ENCODE results near the gene POF1B. TPM values are rescaled to one million over a fixed set of nuclear protein-coding genes. Genes with fewer than 3 reads are reported as not detected.

POF1B gene
- total and polyA plus RNA-seq, 2 donors (not counting 3 experiments of a cell fraction or from before 2014, with no cell fraction given): 0.20 TPM; not detected in 1

GRCh38 chrX:85381602-85382001, 2.1 kb upstream of the POF1B start:
- Histone ChIP-seq H3K36me3 (ENCODE audit: control insufficient read depth in 2 of 2, extremely low read depth in 1 of 2, insufficient read depth in 2 of 2, low read length in 2 of 2) (no peaks in the 10 kb centered on the region), H3K4me1 (ENCODE audit: control insufficient read depth, extremely low read depth, insufficient read depth, low read length) (no peaks in the 10 kb centered on the region), H3K9me3 (replicated peaks; ENCODE audit: control insufficient read depth, insufficient read depth, low read length) (no peaks in the 10 kb centered on the region), H3K4me2 (ENCODE audit: insufficient read depth, low read length) (no peak overlapping the region), H4K20me1 (replicated peaks; ENCODE audit: control insufficient read depth, extremely low read depth, insufficient read depth, low read length) (no peaks in the 10 kb centered on the region), H3K9me1 (replicated peaks; ENCODE audit: control insufficient read depth, extremely low read depth, insufficient read depth, low read length) (no peaks in the 10 kb centered on the region), H3K27me3 (ENCODE audit: control insufficient read depth in 2 of 2, insufficient read depth in 2 of 2, low read length in 2 of 2) (no peaks in the 10 kb centered on the region), H2AFZ (ENCODE audit: low read depth, low read length) (no peak overlapping the region), H3K27ac (ENCODE audit: insufficient read depth, low read depth, low read length) (no peak overlapping the region), H3K9ac (replicated peaks; ENCODE audit: extremely low read depth, insufficient read depth, low read length) (no peak overlapping the region), H3K4me3 (replicated peaks in 1 of 3; ENCODE audit: insufficient read depth in 1 of 3, low read depth in 1 of 3, low read length in 3 of 3) (no peak overlapping the region), H3K79me2 (ENCODE audit: control insufficient read depth, insufficient read depth, low read length) (no peaks in the 10 kb centered on the region)
- CTCF ChIA-PET: no interaction called here
- DNase-seq (ENCODE audit: low read depth, low spot score) (no peak), FAIRE-seq (no peak)
- no TSS peak for BruUV-seq (replicated peaks)
- POLR2A ChIA-PET: no interaction called here
- TF ChIP-seq MAX (IDR thresholded peaks at IDR 0.05; ENCODE audit: insufficient read depth, insufficient read length) (no peak), FOS (IDR thresholded peaks at IDR 0.05; ENCODE audit: borderline replicate concordance, insufficient read depth, low read length) (no peak), JUN (IDR thresholded peaks at IDR 0.05; ENCODE audit: borderline replicate concordance, insufficient read depth, insufficient read length, low read depth) (no peak), MYC (IDR thresholded peaks at IDR 0.05; ENCODE audit: low read depth, low read length) (no peak), CTCF (IDR thresholded peaks at IDR 0.05; ENCODE audit: extremely low read depth in 1 of 2, insufficient read depth in 1 of 2, low read depth in 1 of 2, low read length in 2 of 2) (no peak), POLR2A (IDR thresholded peaks at IDR 0.05; ENCODE audit: low read depth, low read length) (no peak), GATA2 (IDR thresholded peaks at IDR 0.05; ENCODE audit: insufficient read depth, insufficient read length, low read depth, low read length) (no peak), POLR2AphosphoS5 (IDR thresholded peaks at IDR 0.05; ENCODE audit: insufficient read depth, low read depth, low read length) (no peak), EZH2 (IDR thresholded peaks at IDR 0.05; ENCODE audit: borderline replicate concordance, low read depth, low read length, severe bottlenecking) (no peak)
- intact Hi-C loops (cut with micrococcal nuclease): no loop called here
- dilution Hi-C loops (cut with MboI; ENCODE audit: extremely low pct_ligation_motif_present, low sequenced_read_pairs): no loop called here

All from endothelial cell of umbilical vein (primary cell).